NCI-H2227 (cell line): ENCODE results near the gene C1QTNF6.

Source experiments
- DNase-seq: peaks from one replicate; lab custom pipeline; 2025; ENCODE audit not compliant: unreplicated experiment; lab: John Stamatoyannopoulos, UW

C1QTNF6 gene

GRCh38 chr22:37193629-37194191 lies 5.7 kb upstream of the C1QTNF6 start:
- DNase-seq = no peak

GRCh38 chr22:37192741-37193140 lies 4.7 kb upstream of the C1QTNF6 start:
- DNase-seq = no peak

- DNase-seq = no peak
Observed at GRCh38 chr22:37192204-37192603, 4.2 kb upstream of the C1QTNF6 start.

GRCh38 chr22:37190262-37190780 lies 2.3 kb upstream of the C1QTNF6 start:
- DNase-seq = no peak

- no peak for DNase-seq
Observed at GRCh38 chr22:37188901-37189466, 937 bp upstream of the C1QTNF6 start.

GRCh38 chr22:37187552-37187890 lies 526 bp downstream of the C1QTNF6 start:
- no peak for DNase-seq

- DNase-seq = no peak
Observed at GRCh38 chr22:37186997-37187522, 987 bp downstream of the C1QTNF6 start.

- DNase-seq = peak; percentile 54
Observed at GRCh38 chr22:37186228-37186996, 1.6 kb downstream of the C1QTNF6 start.

GRCh38 chr22:37185646-37186227 lies 2.3 kb downstream of the C1QTNF6 start:
- DNase-seq = no peak

GRCh38 chr22:37184816-37185541 lies 3.1 kb downstream of the C1QTNF6 start:
- no peak for DNase-seq

- DNase-seq = no peak
Observed at GRCh38 chr22:37184380-37184755, 3.7 kb downstream of the C1QTNF6 start.

- no peak for DNase-seq
Observed at GRCh38 chr22:37183432-37184379, 4.3 kb downstream of the C1QTNF6 start.

- no peak for DNase-seq
Observed at GRCh38 chr22:37182949-37183245, 5.2 kb downstream of the C1QTNF6 start.

- DNase-seq = no peak
Observed at GRCh38 chr22:37182101-37182948, 5.7 kb downstream of the C1QTNF6 start.

- DNase-seq = no peak
Observed at GRCh38 chr22:37181681-37182080, 6.4 kb downstream of the C1QTNF6 start.

GRCh38 chr22:37180531-37181231 lies 7.4 kb downstream of the C1QTNF6 start:
- no peak for DNase-seq

GRCh38 chr22:37179622-37180420 lies 8.2 kb downstream of the C1QTNF6 start:
- DNase-seq = no peak

- DNase-seq = no peak
Observed at GRCh38 chr22:37179126-37179470, 8.9 kb downstream of the C1QTNF6 start.
